ENCODE data around the gene FADS3. TPM values are rescaled to one million over a fixed set of nuclear protein-coding genes. Genes with fewer than 3 reads are reported as not detected.

The FADS3 gene
- total and polyA plus RNA-seq, 2 of the 13 experiments (the other 11 are each of a cell fraction or from before 2014, with no cell fraction given) = 13.4 to 23.2 TPM

GRCh38 chr11:61904539-61905048, 13.2 kb upstream of the FADS3 start (continued):
- TF ChIP-seq ZFX (CRISPR knock-in tag; IDR thresholded peaks at IDR 0.05; ENCODE audit: low read depth) (peak; percentile 87), ZBTB7A (CRISPR knock-in tag; IDR thresholded peaks at IDR 0.05) (peak; percentile 64), CCDC6 (CRISPR knock-in tag; IDR thresholded peaks at IDR 0.05) (peak; percentile 54; the same call in 1 of the 2 replicates), HNRNPL (IDR thresholded peaks at IDR 0.05; ENCODE audit: low read depth, low read length) (peak; percentile 89), ZNF562 (CRISPR knock-in tag; IDR thresholded peaks at IDR 0.05; ENCODE audit: borderline replicate concordance) (no peak), PATZ1 (CRISPR knock-in tag; IDR thresholded peaks at IDR 0.05) (peak; percentile 81), POLR2G (IDR thresholded peaks at IDR 0.05; ENCODE audit: low read depth, low read length) (peak; percentile 40; the same call in 1 of the 2 replicates), ZFP37 (CRISPR knock-in tag; IDR thresholded peaks at IDR 0.05; ENCODE audit: borderline replicate concordance) (no peak), HMGXB4 (CRISPR knock-in tag; IDR thresholded peaks at IDR 0.05; ENCODE audit: borderline replicate concordance in 1 of 2, low read depth in 1 of 2) (peak in 1 of 2 experiments; percentile 63; a peak in 2 of 4 replicates), DZIP1 (CRISPR knock-in tag; IDR thresholded peaks at IDR 0.05) (no peak), GATAD2A (CRISPR knock-in tag; IDR thresholded peaks at IDR 0.05) (peak; percentile 48; the same call in 1 of the 2 replicates), ZNF276 (CRISPR knock-in tag; IDR thresholded peaks at IDR 0.05; ENCODE audit: low read depth) (peak; percentile 26; the same call in 1 of the 2 replicates), MLXIP (CRISPR knock-in tag; IDR thresholded peaks at IDR 0.05; ENCODE audit: borderline replicate concordance) (no peak), ZNF230 (CRISPR knock-in tag; IDR thresholded peaks at IDR 0.05) (peak; percentile 62; the same call in 1 of the 2 replicates), PAX8 (CRISPR knock-in tag; IDR thresholded peaks at IDR 0.05; ENCODE audit: borderline replicate concordance) (peak; percentile 67; the same call in 1 of the 2 replicates), TBX2 (CRISPR knock-in tag; IDR thresholded peaks at IDR 0.05; ENCODE audit: borderline replicate concordance) (peak; percentile 69; the same call in 1 of the 2 replicates), GLI4 (CRISPR knock-in tag; IDR thresholded peaks at IDR 0.05; ENCODE audit: borderline replicate concordance) (0 out of 2 replicates have a peak, but pooled peaks have one; percentile 26)
